ENCODE data around the gene CELSR2.
A peak's percentile ranks its signal among the peaks of the same experiment; 100 is the strongest.

CELSR2 gene, protein sequence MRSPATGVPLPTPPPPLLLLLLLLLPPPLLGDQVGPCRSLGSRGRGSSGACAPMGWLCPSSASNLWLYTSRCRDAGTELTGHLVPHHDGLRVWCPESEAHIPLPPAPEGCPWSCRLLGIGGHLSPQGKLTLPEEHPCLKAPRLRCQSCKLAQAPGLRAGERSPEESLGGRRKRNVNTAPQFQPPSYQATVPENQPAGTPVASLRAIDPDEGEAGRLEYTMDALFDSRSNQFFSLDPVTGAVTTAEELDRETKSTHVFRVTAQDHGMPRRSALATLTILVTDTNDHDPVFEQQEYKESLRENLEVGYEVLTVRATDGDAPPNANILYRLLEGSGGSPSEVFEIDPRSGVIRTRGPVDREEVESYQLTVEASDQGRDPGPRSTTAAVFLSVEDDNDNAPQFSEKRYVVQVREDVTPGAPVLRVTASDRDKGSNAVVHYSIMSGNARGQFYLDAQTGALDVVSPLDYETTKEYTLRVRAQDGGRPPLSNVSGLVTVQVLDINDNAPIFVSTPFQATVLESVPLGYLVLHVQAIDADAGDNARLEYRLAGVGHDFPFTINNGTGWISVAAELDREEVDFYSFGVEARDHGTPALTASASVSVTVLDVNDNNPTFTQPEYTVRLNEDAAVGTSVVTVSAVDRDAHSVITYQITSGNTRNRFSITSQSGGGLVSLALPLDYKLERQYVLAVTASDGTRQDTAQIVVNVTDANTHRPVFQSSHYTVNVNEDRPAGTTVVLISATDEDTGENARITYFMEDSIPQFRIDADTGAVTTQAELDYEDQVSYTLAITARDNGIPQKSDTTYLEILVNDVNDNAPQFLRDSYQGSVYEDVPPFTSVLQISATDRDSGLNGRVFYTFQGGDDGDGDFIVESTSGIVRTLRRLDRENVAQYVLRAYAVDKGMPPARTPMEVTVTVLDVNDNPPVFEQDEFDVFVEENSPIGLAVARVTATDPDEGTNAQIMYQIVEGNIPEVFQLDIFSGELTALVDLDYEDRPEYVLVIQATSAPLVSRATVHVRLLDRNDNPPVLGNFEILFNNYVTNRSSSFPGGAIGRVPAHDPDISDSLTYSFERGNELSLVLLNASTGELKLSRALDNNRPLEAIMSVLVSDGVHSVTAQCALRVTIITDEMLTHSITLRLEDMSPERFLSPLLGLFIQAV (N-terminal part only)

DNA sequence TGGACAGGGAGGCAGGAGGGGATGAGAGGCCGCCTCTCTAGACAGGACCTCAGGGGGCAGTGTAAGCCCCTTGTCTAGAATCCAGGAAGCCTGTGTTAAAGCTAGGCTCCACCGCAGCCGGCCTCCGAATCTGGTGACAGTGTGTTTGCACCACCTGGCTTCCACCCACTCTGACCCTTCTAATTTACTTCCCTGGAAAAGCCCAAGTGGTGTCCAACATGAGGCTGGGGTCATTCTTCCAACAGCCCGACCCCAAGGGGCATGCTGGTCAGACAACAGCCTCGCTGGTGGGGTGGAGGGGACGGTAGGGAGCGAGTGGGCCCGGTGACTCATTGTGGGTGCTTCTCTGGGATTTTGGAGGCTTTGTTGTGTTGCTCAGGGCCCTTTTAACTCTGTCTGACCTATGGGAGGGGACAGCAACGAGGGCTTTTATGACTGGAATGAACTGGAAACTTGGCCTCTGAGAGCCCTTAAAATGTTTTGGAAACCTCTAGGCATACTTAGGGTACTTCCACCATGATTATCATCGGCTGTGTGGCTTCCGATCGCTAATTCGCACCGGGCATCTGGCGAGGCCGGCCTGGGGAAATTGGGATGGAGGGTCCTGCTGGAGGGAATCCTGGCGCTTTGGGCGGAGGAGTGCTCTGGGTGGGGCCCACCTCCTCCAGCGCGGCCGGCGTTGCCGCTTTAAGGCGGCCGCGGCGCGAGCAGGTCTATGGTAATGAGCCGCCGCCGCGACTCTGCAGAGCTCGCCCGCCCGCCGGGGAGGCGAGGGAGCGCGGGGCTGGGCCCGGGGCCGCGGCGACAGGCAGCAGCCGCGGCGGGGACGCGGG is at the start of gene CELSR2:
Gene CELSR2, plus strand, starts transcription at position 743 of the 833 bp plus-strand sequence. CDS start 541 bp downstream, outside the sequence.
- H3K4me3 ChIP-seq (ENCODE audit: low read depth, low read length): peak within 1 kb of the TSS; percentile 47
- TF ChIP-seq, protein P1, sequence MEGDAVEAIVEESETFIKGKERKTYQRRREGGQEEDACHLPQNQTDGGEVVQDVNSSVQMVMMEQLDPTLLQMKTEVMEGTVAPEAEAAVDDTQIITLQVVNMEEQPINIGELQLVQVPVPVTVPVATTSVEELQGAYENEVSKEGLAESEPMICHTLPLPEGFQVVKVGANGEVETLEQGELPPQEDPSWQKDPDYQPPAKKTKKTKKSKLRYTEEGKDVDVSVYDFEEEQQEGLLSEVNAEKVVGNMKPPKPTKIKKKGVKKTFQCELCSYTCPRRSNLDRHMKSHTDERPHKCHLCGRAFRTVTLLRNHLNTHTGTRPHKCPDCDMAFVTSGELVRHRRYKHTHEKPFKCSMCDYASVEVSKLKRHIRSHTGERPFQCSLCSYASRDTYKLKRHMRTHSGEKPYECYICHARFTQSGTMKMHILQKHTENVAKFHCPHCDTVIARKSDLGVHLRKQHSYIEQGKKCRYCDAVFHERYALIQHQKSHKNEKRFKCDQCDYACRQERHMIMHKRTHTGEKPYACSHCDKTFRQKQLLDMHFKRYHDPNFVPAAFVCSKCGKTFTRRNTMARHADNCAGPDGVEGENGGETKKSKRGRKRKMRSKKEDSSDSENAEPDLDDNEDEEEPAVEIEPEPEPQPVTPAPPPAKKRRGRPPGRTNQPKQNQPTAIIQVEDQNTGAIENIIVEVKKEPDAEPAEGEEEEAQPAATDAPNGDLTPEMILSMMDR (IDR thresholded peaks at IDR 0.05; ENCODE audit: low read depth, low read length): no peak

DNA sequence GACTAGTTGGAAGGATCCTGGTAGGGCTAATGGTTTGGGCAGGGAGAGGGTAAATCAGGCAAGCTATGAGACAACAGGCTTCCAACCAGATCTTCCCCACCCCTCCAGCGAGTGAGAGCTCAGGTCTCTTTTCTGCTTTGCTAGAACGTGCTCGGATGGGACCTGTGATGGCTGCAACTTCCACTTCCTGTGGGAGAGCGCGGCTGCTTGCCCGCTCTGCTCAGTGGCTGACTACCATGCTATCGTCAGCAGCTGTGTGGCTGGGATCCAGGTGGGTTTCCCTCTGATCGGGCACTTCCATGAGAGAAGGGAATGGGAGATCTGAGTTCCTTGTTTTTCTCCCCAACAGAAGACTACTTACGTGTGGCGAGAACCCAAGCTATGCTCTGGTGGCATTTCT is 49.6 kb upstream of the CELSR2 start:
- no peak overlapping the region for H3K4me3 ChIP-seq (ENCODE audit: low read depth, low read length)
- TF ChIP-seq, protein P1 (IDR thresholded peaks at IDR 0.05; ENCODE audit: low read depth, low read length): no peak

DNA sequence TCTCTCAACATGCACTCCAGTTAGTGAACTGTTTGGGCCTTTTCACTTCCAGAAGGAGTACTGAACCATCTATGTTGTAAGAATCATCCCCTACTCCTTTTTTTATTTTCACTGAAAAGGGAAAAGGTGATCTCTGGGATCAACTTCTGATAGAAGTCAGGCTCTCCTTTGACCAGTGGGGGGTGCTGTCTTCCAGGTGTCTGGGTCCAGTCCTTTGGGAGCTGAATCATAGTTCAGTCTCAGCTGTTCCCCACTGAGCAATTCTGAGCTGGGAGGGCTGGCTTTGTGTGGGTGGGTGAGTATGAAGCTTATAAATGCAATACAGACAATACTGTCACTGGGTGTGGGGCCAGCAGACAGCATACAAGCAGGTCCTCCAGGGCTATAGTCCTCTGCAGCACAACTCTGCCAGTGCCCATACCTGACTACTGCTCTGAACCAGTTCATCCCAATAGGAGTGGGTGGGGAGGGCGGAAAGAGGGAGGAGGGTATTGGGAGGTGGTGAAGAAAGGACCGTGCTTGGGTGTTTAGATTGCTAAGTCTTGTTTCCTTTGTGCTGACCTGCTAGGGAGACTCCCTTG is 48.1 kb upstream of the CELSR2 start:
- TF ChIP-seq, protein P1 (IDR thresholded peaks at IDR 0.05; ENCODE audit: low read depth, low read length): peak; percentile 74
- no peak overlapping the region for H3K4me3 ChIP-seq (ENCODE audit: low read depth, low read length)

DNA sequence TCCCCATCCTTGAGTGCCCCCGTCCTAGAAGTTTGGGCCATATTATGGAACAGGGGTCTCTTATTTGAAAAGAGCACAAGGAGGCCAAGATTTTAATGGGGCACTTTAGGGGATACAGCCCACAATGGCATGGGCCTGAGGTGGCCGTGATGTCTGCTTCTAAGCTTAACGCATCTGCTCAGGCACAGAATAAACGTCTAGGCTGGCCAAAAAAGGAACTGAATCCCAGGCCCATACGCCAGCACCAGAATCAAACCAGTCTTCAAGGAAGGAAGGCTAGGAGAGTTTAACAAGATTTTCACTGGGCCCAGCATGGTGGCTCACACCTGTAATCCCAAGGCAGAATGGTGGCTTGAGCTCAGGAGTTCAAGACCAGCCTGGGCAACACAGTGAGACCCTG is 44.9 kb upstream of the CELSR2 start:
- TF ChIP-seq, protein P1 (IDR thresholded peaks at IDR 0.05; ENCODE audit: low read depth, low read length): no peak
- H3K4me3 ChIP-seq (ENCODE audit: low read depth, low read length): no peak overlapping the region

DNA sequence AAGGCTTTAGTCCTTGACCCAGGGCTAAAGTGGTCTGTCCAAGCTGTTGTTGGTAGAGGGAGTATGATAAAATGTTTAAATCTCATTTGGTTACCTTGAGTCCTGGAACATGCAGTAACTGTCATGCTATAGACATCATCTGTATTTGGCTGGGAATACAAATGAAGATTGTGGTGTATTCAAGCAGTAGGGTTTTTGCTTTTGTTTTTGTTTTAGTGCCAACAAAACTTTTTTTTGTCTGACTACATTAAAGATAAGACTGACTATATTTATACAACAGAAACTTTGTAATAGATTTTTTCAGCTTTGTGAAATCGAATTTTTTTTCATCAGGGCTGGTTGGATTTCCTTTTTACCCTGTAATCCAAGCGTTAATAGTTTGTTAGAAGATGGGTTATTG is 43.0 kb upstream of the CELSR2 start:
- no peak overlapping the region for H3K4me3 ChIP-seq (ENCODE audit: low read depth, low read length)
- TF ChIP-seq, protein P1 (IDR thresholded peaks at IDR 0.05; ENCODE audit: low read depth, low read length): no peak

DNA sequence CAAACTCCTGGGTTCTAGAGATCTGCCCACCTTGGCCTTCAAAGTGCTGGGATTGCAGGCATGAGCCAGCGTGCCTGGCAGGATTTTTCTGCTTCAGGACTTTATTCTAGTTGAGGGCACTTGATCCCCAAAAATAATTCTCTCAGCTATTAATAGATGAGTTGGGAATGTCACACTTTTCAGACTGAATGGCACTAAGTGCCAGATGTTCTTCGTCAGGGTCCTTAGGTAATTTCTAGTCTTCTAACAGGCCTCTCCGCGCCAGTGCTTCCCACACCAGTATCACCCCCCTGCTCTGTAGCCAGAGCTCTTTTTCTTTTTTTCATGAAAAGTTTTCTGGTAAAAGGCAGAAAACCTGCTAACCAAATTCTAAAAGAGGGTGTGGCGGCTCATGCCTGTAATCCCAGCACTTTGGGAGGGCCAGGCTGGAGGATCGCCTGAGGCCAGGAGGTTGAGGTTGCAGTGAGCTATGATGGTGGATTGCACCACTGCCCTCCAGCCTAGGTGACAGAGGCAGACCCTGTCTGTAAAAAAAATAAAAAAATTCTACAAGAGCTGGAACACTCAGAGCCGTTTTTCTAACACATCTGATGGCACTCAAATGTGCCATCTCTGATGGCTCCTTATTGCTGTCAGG is 41.8 kb upstream of the CELSR2 start:
- TF ChIP-seq, protein P1 (IDR thresholded peaks at IDR 0.05; ENCODE audit: low read depth, low read length): no peak
- H3K4me3 ChIP-seq (ENCODE audit: low read depth, low read length): no peak overlapping the region
